GM18858 (cell line): ENCODE data around the gene NRG3.

ENCODE experiments used
- ATAC-seq: cut with Tn5 transposase; IDR thresholded peaks from one replicate; pipeline ENCODE4 v1.9.1; 2021; ENCODE audit not compliant: unreplicated experiment

The NRG3 gene

DNA sequence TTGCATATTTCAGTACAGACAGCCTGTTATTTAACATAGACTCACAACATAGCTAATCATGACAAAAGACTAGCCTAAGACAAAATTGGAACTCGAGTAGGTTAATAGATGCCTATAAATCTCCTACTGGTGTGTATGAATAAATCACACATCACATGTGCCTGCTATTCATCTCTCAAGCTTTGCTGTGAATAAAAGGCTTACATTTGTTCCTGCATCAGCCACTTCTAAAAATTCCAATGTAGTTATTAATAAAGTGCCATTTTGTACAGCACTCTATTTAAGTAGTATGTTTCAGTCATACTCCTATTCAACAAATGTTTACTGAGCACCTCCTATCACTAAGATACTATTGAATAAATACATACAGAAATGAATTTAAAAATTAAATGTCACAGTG, 486.3 kb downstream of the NRG3 start:
- ATAC-seq = no peak

DNA sequence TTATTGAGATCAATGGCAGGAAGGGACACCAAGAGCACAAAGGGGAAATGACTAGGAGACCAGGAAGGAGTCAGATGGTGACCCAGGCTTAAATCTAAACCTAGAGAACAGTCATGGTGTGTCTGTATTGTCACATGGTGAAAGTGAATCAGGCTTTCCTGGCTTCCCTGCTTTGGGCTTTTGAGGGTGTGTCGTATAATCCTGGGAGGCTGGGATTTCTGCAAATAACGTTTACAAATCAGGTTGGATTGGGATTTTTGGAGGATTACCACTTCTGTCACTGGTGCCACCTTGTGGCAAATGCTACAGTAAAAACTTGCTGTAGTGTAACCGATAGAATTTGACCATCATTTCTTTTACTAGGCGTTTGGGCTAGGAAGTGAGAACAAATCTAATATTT, 502.6 kb downstream of the NRG3 start:
- ATAC-seq = no peak

DNA sequence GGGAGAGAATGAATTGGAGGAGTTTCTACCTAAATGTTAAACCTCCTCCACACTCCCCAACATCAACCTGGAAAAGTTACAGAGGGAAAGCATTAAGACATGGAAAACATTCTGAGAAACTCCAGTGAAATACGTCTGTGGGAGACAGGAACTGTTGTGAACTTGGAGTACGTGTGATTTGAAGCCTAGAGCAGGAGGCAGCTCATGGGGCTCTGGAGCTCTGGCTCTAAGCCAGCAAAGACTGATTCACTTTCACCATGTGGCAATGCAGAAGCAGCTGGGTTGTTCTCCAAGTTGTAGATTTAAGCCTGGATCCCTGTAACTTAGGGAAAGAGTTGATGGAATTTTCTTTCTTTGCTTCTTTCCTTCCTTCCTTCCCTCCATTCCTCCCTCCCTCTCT, 503.2 kb downstream of the NRG3 start:
- ATAC-seq = no peak

DNA sequence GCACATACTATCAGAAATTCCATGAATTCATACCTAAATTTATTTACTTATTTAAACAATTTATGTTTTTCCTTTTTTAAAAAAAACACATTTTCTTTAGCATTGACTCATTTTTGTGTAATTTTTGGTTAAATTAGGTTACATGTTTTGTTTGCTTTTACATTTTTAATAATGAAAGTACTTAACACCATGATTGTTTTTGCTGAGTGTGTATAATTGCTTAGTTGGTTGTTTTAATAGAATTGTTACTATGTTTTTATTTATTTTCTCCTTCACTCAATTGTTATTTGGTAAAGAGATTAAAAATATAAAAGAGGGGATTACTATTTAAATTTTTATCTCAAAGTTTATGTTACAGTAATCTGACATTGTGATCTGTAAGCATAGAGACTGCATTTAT, 508.4 kb downstream of the NRG3 start:
- ATAC-seq = no peak

DNA sequence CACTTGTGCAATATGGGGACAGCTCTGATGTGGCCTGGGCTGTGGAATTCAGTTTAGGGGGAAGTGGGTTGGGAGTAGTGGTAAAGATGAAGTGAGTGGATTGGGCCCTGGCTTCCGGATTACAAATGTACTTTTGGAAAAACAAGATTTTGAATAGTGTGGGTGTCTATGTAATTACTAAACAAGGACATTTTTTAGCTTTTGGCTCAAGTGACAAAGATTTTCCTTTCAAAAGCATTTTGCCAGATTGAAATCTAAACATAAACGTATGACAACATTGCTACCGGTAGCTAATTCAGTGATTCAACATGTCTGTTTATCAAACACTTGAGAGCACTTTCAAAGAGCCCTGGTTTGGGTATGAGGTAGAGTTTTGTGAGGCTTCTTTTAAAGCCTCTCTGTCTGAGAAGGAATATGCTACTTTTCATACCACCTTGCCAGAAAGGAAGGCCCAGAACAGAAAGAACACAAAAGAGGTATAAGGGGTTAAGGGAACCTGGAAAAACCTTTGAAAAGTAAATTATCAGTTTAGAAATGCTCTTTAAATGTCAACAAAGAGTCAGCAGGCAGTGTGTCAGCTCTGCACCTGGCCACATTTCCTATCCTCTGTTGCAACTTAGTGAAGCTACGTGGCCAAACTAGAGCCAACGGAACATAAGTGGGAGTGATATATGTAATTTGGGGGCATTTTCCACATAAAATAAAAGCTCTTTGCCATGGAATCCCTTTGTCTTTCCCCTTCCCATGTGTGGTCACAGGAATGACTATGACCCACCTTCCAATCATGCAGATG, 516.1 kb downstream of the NRG3 start:
- no peak for ATAC-seq

DNA sequence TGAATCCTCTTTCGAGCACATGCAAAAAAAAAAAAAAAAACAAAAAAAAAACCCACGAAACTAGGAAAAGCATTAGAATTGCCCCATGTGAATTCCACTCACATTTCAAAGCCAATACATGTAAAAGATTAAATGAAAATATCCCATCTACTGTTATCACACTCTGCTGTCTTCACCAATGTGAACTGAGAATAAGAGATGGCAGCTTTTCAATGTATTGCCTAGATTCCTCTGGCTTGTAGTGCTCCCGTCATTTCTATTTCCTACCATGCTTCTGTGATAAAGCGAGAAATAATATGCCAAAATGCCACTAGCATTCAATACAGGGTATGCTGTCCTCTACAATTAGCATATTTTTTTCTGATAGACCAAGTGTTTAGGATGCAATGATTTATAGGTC, 517.0 kb downstream of the NRG3 start:
- no peak for ATAC-seq

DNA sequence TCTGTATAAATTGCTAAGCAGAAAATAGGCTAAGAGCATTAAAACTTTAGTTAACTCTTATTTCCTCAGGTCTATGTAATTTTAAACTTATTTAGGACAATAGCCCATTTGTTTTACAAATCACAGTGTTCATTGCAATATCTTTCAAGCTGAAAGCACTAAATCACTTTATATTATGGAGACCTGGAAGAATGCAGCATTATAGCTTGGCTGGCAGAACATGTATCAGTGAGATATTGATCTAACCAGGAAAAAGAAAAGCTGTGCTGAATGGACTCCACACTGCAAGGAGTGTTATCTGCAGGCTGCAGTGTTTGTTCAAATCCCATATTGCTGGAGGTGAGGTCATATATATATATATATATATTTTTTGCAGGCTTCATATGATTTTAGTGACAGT, 517.5 kb downstream of the NRG3 start:
- no peak for ATAC-seq

DNA sequence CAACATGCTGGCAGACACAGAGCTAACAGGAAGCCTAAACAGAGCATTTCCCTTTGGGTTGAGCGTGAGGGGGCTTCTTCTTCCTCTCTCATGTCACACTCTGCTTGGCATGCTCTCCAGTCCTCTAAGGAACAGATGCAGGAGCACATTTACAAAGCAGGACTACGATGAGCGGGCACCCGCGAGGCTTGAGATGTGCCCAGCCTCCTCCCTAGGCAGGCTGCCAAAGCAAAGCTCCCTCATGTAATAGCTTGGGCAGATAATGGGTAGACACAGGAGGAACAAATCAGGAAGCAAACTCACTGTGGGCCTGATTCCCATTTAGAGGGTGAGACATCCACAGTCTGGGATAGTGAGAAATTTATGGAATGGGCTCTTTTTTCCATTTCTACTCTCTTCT, 519.1 kb downstream of the NRG3 start:
- no peak for ATAC-seq

DNA sequence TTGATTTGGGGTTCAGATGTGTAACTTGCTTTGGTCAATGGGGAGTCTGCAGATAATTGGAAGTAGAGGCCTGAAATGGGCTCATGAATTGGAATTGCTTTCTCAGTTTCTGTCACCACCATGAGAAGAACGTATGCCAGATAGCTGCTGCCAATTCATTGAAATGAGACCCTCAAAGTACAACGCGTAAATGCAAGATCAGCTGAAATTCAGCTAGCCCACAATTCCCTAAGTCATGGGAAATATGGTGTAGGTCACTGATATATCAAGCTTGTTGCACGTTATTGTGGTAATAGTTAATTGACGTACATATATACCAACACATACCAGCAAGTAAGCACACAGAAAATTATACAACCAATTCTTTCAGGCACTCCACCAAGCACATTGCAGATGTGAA, 520.0 kb downstream of the NRG3 start:
- no peak for ATAC-seq

DNA sequence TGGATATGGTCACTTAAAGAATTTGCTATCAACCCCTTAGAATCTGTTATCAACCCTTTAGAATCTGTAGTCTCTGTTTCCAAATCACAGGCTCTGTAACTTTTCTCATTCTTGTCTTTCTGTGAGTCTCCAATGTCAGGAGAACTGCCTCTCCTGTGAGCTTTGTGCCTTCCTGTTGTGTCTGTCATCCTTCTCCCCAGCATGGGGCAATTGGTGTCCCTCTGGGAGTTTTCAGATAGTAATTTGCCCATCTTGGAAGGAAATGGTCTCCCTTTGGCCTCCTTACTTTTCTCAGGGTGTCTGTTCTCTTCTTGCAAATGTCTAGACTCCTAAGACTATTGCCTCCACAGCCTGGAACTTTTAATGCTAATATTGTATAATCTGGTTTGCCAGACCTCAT, 521.9 kb downstream of the NRG3 start:
- ATAC-seq = no peak

DNA sequence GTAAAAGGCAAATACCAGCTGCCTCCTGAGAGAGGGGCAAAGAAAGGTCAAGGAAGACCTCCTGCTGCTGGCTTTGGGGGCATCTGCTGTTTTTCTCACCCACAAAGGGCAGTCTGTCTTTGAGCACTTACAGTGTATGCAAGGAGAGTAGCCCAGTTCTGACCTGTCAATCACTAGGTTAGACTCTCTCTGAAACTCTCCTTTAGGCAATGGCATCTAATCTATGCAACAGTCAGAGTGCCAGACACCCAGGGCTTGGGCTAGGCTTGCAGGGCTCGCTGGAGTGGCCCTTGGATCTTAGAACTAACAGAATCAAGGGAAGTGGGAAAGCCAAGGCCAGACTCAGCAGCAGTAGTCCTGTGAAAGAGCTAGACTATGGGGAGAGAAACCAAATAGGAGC, 522.9 kb downstream of the NRG3 start:
- ATAC-seq = no peak

DNA sequence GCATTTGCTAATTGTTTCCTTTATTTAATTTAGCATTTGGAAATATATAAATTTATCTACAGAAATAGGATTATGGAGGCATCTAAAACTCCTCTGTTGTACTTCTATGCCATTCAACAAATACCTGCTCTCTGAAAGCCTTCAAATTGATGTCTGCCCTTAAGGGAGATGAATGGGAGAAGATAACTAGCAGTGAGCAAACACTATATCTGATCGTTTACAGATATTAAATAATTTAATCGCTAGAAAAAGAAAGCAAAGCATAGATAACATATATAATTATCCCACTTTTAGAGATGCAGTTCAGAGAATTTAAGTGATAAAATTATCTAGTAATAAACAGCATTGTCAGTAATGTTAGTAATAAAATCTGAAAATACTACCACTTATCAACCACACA, 524.9 kb downstream of the NRG3 start:
- ATAC-seq = no peak

DNA sequence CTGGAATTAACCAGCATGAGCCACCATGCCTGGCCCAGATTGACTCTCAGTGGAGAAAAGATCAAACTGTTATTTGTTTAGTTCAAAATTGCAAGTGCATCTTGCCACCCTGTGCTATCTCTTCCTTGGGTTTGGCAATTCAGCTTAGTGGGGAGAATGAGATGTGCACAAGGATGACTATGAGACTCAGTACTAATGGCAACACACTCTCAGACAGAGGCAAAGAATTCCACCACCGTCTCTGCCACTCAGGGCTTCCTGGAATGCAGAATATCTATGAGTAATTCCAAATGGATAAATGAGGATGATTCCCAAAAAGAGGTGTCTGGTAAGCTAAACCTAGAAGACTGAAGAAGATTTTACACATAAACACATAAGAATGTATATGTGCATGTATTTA, 525.8 kb downstream of the NRG3 start:
- no peak for ATAC-seq

DNA sequence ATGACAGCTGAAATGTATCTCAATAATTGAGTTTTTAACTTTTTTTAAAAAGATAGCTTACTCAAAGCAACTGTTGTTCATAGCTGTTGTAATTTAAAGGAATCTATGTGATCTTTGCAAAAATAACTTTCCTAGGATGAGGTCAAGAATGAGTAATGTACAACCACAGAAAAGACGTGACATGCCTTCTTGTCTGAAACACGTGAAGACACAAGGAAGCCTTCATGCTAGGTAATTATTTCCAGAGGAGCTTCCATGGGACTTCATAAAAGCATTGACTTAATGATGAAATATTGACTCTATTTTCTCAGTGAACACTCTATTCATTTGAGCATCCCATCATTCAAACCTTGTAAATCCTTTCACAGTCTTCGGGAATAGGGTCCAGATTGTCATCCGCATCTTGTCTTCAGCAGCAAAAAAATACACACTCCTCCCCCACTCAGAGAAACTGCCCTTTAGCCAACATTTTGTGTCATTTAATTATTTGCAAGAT, 528.0 kb downstream of the NRG3 start:
- ATAC-seq = no peak

DNA sequence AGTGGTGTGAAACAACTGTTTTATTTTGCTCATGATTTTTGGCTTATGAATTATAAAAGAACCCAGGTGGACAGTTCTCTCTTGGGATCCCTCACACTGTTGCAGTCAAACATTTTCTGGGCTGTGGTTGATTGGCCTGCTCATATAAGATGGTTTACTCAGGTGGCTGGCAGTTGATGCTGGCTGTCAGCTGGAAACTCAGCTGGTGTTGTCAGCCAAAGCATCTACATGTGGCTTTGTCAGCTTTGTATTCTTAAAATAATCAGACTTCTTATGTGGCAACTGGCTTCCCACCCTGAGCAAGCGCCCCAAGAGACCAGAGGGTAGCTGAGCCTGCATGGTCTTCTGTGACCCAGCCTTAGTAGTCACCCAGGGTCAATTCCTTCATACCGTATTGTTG, 534.7 kb downstream of the NRG3 start:
- no peak for ATAC-seq

DNA sequence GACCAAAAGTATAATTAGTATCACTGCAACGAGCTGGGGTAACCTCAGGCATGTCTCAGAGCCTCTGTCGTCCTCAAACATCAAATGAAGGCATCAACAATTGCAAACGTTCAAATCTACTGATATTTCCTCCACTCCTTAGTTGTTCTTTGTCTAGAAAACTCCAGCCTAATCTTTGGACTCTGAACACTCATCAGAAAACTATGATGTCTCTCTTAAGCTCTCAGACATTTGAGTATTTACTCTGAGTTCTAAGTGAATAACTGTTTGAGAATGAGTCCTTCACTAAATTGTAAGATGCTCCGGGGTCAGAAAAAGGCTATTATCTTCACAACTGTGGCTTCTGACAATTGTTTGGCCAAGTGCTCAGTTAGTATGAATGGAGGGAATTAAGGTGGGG, 536.4 kb downstream of the NRG3 start:
- ATAC-seq = no peak

DNA sequence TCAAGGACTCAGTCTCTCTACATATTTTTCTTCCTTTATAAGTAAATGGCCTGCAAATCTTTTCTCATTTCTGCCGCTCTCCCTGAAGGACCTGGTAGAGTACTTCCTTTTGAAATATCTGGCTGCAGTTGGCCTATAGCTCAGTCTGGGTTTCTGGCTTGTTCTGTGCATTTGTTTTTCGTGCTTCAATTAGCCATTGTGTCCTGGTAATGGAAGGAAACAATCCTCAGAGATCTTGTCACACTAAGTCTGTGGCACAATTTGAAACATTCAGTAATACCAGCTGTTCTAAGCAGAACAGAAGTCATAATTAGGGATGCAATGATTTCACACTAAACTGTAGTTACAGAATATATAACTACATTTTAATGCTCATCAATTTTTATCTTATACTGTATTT, 545.0 kb downstream of the NRG3 start:
- ATAC-seq = no peak

DNA sequence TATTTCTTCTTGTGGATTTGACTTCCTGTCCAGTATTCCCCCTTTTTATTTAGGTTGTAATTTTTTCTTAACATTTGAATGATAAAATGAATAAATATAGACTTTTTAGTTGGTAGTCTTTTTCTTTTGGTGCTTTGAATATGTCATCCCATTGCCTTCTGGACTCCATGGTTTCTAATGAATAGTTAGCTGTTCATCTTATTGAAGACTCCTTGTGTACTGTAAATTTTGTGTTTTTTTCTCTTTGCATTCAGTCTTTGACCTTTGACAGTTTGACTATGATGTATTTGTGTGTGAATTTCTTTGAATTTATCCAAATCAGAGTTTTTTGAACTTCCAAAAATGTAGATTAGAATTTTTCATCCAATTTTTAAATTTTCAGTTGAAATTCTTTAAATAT, 554.3 kb downstream of the NRG3 start:
- ATAC-seq = no peak

DNA sequence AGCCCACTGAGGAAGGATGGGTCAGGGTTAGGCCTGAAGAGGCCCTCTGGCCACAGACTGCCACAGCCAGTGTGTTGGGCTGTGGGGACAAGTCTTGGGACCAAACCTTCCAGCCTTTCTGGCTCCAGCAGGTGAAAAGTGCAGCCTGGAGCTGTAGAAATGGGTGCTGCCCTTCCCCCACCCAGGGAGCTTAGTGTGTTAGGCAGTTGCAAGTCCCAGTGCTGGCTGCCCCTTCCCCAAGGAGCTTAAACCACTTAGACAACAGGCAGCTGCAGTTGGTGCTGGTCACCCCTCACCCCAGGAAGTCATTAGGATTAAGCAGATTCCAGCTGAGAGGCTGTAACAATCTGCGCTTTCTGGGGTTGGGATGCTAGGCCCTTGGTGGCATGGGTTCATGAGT, 563.3 kb downstream of the NRG3 start:
- ATAC-seq = no peak

DNA sequence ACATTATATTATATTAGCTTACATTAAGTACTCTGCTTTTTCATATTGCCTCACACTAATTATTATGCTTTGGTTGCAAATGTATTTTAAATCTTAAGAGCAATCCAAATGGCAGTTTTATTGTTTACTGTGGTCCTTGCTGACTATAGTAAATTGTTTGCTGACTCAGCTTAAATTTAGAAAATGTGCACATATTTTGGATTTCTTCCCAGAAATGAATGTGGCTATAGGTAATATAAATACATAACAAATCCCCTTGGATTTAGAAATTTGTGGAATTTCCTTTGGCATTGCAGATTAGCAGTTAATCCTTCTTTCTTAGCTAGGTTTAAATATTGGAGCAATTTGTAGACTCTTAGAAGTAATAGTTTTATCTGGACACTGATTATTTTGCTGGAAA, 565.8 kb downstream of the NRG3 start:
- no peak for ATAC-seq

DNA sequence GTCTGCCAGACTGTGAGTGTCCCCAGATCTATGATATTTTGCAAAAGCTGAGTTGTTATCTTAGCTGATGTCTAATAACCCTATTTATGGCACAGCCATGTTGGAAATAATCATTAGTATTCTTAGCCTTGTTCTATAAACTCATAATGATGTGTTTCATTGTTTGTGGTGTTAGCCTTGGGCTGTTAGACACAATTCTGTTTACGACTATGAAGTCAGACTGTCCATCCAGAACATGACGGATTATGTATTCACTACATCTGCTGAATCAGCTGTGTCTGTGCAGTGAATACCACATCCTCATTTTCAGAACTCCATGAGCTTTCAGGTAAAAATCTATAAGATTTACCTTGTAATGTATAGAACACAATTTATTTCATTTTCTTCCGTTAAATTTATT, 577.1 kb downstream of the NRG3 start:
- no peak for ATAC-seq

DNA sequence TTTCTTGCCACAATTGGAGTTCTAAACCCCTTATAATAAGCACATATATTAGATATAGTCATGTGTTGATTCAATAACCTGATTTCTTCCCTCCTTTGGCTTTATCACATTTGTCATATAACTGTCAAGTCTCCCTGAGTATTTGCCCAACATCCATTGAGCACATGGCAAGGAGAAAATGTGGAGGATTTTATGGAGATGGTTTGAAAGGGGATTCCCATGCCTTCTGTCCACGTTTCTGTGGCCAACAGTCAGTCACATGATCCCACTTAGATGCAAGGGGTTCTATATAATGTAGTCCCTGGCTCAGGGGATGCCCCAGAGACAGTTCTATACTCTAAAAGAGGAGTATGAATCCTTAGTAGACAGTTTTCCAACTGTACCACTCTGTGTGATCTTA, 577.7 kb downstream of the NRG3 start:
- no peak for ATAC-seq

DNA sequence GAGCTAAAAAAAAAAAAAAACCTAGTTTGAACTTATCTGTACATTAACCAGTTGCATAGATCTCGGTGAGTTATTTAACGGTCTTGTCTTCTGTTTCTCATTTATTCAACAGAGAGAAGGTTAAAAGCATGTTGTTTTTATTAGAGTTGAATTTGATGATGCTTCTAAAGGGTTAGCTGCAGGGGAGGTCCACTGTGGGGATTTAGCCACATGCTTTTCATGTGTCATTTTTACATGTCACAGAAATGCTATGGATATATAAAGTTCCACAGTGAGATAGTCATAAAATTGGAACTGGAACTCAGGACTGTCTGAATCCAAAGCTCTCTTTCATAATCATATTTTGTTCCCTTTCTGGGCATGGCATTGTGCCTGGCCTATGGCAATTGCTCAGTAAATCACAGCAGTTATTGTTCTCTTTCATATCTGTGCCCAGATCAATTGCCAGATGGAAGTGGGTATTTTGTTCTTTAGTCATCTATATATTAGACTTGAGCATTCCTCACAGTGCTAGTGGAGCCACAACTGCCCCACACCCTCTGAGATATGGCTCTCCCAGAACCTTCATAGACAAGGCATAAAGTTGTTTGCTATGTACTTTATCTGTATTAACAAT, 578.8 kb downstream of the NRG3 start:
- ATAC-seq = no peak
